NCI-H460 (cell line): ENCODE measurements around the gene DCK. TPM values are rescaled to one million over a fixed set of nuclear protein-coding genes. Genes with fewer than 3 reads are reported as not detected.
A peak's percentile ranks its signal among the peaks of the same experiment; 100 is the strongest.

Experiments
- DNase-seq: peaks from one replicate; pipeline ENCODE4 v3.0.0-alpha.2; 2016; ENCODE audit warnings: low read depth; ENCODE audit errors: extremely low read depth
- polyA plus RNA-seq: library from polyadenylated mRNA; depleted of rRNA; stranded (reverse); fragments of >200 nt; gene quantifications from 2 replicates; pipeline ENCODE4 v1.2.3, GENCODE V29; 2014; cell fraction: nucleus; rRNA removed
- total RNA-seq: library from RNA; depleted of rRNA; stranded (reverse); fragments of >200 nt; shearing (Covaris generic); gene quantifications from 2 replicates; pipeline ENCODE4 v1.2.3, GENCODE V29; 2014; rRNA removed

The DCK gene
- total RNA-seq = 27.8 and 34.4 TPM in 2 replicates
- 17.4 and 30.3 TPM in 2 replicates for polyA plus RNA-seq

DNA sequence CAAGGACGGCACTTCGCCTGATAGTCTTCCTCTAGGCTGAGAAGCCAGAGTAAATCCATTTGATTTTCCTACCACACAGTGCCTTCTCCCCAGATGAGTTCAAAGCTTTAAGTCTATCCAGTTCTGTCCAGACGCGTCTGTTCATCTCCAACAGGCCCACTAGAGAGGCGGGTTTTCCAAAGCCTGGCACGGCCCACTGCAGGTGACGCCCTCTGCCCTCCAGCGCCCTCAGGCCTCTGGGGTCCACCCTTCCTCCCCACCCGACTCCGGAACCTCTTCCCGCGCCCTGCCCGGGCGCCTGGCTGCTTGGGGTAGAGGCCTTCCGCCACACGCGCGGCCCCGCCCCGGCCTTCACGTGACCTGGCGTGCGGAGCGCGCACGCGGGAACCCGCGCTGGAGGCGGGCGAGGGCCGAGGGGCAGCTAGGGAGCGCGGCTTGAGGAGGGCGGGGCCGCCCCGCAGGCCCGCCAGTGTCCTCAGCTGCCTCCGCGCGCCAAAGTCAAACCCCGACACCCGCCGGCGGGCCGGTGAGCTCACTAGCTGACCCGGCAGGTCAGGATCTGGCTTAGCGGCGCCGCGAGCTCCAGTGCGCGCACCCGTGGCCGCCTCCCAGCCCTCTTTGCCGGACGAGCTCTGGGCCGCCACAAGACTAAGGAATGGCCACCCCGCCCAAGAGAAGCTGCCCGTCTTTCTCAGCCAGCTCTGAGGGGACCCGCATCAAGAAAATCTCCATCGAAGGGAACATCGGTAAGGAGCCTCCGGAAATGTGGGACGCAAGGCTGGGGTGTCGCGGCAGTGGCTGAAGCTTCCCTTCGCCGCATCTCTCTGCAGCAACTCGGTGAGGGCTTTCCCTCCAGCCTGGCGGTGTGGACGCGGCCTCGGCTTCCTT lies at the start of gene DCK:
Gene DCK (plus strand): TSS at position 469 of the 888 bp plus-strand sequence. CDS start 187 bp downstream, at position 656.
- peak; percentile 75 for DNase-seq

DNA sequence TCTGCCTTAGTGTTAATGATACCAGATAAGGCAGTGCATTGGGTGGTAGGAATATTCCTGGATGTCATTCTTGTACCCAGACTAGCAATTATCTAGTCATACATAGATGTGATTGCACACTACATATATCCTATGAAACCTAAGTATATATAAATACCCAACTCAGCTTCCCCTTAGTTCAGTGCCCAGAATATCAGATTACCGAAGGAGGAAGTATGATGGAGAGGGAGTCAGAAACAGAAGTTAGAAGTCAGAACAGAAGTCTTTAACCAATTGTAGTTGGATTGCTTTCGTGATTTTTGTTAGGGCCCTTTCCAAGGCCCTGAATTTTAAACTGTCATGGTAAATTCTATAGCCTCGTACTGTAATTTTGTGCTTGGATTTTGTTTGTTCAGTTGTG lies 48.4 kb upstream of the DCK start:
- no peak for DNase-seq

DNA sequence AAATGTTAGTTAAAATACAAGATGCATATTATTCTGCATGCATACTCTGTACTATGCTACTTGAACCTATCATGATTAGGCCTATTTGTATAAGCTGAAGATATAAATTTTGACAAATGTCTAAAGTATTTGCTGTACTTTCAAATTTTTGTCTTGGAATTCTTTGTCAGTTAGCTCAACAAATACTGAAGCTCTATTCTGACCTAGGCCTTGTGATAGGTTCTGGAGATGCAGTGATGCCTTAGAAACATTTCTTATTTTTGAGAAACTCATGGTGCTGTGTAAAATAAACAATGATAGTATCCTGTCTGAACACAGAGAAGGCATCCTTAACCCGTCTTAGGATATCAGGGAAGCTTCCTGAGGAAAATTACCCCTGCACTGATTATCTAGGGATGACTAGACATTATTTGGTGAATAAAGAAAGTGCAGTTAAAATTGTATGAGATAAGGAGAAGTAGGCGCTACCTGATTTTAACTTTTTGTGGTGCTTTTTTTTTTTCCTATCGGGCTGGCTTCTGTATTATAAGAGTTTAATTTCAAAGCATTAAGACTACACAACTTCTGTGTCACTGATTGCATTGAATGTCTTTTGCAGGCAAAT lies 47.9 kb upstream of the DCK start:
- DNase-seq = no peak

DNA sequence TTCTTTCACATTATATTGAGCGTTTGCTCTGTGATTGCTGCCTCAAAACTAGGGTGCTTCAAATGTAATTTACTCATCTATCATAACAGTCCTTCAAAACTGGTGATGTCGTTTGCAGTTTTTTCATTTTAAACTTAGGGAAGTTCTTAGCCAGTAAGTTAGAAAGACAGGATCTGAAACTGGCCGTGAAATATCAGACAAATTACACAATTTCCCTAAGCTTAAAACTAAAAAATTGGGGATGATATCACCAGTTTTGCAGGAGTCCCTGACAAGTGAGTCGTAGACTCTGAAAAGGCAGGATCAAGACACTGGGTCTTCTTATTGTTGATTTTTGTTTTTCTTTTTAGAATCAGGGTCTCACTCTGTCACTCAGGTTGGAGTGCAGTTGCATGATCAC lies 46.5 kb upstream of the DCK start:
- no peak for DNase-seq

DNA sequence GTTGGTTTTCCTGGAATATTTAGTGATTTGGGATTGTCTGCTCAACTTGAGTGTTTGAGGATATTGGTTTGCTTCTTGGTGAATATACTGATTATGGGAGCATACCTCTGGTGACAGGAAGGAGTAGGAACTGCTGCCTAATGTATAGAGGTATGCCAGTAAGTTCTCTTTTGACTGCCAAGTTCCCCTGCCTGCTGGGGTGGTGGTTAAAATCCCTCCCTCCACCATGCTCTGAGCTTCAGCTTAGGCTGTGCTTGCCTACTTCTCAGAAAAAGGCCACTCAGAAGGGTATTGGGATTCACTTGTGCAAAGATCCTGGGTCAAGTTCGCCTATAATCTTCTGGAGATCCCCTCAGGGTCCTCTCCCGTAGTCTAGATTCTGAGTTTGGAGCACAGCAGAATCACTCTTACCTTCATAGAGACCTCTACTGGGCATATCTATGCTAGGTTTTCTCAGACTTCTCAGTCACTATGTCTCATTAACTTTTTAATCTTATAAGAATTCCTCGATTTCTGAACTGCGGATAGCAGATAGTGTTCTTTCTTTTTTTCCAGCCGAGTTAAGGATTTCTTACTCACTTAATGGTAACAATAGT lies 44.7 kb upstream of the DCK start:
- DNase-seq = no peak

DNA sequence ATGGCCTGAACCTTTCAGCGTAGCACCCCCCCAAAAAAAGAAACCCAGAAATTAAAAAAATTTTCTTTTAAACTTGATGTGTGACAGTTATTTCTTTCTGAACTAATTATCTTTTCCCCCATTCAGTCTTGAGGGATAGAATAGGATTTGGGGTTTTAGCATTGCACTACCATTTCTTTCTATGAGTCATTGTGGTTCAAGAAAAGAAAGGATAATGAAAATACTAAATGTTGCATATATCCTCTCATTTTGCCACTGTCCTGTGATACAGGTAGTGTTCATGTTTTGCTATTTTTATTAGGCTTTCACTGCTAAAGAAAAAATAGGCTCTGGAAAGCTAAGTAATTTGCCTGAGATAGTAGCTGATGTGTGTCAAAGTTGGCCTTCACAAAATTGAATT lies 39.4 kb upstream of the DCK start:
- no peak for DNase-seq

DNA sequence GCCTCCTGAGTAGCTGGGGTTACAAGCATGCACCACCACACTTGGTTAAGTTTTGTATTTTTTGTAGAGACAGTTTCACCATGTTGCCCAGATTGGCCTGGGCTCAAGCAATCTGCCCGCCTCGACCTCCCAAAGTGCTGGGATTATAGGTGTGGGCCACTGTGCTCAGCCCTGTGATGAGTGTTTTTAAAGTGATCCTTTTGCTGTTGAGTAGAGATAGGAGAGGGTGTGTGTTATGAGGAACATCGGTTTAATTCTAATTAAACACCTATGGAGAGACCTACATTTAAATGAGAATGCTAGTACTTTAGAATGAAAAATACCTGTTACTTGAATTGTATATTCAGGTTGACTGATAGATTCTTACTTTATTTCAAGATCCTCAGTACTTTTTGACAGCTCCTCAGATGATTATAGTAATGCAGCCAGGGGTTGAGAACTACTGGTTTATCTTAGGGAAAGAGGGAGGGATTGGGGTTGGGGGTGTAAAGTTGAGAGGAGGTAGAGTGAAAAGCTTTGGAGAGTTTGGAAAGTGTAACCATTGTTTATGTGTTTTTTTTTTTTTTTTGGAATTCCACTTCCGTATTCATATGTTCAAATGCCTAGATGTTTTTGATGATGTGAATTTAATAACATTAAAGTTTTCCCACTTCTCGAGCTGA lies 36.8 kb upstream of the DCK start:
- DNase-seq = no peak

DNA sequence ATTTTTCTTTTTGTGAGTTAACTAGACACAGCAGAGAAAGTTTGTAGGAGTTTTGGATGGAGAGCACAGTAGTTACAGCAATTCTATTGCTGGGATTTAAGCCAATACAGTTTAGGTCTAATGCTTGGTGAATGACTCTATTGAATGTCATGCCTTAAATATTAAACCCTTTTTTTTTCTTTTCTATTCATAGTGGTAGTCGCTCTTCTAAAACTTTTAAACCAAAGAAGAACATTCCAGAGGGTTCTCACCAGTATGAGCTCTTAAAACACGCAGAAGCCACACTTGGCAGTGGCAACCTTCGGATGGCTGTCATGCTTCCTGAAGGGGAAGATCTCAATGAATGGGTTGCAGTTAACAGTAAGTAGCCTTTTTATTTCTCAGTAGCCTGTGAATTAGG lies 34.8 kb upstream of the DCK start:
- DNase-seq = no peak

DNA sequence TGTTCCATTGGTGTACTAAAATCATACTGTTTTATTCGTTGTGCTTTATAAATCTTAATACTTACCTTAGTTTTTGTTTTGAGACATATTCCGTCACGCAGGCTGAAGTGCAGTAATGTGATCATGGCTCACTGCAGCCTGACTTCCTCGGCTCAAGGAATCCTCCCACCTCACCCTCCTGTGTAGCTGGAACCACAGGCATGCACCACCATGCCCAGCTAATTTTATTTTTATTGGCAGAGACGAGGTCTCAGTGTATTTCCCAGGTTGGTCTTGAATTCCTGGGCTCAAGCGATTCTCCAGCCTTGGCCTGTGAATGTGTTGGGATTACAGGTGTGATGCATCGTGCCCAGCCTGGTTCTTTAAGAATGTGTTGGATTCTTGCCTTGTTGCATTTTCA lies 24.4 kb upstream of the DCK start:
- no peak for DNase-seq

DNA sequence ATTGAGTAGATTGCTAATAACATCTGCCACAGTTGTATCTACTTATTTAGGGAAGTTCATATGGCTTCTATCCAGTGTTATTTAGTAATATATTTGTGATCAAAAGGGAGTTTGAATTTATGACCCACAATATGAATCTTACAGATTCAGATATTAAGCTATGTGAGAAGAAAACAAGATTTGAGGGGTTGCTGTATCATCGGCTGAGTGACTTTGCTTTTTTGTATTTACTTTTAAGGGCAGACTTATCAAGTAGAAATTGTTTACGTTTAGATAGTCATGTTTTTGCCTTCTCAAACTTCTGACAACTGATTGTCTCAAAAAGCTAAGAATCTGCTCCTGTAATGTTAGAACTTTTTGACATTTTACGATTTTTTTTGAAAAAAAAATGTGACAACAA lies 17.2 kb upstream of the DCK start:
- no peak for DNase-seq

DNA sequence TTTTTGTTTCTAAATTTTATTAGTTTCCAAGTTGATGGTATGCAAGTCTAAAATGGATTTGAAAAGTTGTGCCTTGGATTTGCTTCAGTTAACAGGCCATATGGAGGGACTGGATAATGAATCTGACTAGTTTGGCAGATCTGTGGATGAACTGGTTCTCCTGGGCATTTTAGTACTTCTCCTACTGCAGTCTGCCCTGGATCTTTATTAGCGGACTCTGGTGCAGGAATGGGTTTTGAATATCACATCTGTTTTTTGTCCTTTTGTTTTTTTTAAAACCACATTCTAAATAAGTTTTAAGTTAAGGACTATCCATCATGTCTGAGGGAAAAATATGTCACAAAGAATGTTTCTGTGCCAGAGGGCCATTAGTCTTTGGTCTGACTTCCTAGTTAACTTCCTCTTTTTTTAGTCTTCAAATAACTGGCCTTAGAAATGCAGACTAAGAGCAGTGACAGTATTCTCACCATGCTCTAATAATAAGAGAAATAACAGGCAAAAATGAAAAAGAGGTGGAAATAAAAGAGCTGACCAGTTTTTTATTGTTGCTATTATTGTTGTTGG lies 13.9 kb upstream of the DCK start:
- no peak for DNase-seq

DNA sequence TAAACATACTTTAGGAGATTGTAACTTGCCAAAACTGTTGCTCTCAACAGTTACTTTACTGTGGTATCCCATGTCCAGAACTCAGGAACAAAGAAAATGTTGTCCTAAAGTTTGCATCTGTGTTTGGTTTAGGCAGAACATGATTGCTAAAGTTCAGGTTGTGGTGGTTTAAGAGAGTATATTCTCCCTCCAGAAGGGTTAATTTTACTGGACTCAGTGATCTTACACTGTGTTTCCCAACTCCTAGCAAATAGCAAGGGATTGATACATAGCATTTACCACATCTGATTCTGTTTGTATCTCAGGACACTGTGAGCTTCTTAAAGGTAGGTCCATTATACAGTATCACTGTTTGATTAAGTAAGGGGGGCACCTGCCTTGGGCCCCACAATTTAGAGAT lies 13.3 kb upstream of the DCK start:
- DNase-seq = no peak

DNA sequence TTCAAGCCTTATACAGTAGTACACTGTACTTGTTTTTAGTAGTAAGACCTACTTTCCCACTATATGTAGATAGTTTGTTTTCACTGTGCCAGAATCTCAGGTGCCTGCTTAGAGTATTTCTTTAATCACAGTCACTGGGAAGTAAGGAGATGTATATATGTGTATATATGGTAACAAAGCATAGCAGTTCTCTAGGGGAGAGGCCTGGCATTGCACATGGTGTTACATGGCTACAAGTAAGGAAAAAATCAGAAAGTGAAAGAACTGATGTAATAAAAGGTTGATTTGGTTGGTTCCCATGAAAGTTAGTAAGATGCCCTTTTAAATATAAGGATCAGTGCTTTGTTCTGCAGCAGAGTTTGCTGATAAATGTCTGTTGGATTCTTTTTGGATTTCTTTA lies 9.3 kb upstream of the DCK start:
- no peak for DNase-seq

DNA sequence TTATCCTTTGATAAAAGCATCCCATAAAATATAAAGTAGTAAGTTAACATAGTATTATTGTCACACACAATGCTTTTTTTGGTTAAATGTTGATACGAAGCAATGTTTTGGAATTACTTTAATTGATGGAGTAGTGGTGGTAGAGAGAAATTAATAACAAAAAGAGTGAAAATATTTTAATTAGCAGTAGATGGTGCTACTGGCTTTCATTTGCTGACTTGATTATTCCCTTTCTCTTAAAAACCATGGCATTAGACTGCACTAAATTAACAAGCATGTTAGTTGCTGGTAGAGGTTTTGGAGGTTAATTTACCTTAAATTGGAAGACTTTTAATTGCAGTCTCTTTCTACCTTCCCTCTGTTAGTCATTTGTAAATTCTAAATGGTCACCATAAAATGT lies 8.9 kb upstream of the DCK start:
- DNase-seq = no peak

DNA sequence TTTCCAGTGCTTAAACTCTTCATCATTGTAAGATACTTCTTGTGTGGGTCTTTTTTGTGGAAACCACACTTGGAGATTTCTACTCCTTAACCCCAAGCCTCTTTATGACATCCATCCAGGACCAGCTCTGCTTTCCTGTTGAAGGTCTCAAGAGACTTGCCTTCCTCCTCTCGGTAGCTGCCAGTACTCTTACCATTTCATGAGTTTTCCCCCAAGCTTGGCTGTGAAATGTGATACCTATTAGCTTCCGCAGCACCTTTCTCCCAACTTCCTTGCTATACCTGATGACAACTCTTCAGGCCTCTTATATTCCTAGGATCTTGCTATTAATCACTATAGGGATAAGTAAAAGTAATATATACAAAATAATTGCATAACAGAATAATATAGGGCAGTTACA lies 1.9 kb upstream of the DCK start:
- no peak for DNase-seq

DNA sequence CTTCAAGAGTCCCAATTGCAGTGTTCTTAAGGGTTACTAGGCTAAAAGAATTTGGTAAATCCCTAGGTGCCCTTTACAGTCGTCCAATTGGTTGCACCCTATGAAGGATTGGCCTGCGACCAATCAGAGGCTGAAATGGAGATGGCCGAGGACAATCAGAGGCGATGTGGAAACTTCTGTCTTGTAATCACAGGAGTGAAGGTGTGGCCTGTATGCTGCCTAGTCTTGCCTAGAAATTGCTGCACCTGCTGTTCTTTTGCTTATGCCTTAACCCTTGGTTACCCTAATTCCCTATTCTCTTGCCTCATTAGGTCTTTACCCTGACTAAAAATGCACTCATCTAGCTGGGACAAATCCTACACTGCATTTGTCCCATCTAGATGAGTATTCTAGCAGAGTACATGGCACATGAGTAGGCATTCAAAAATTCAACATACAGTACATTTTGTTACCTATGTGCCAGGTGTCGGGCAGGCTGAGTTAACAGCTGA lies 1.0 kb upstream of the DCK start:
- no peak for DNase-seq

DNA sequence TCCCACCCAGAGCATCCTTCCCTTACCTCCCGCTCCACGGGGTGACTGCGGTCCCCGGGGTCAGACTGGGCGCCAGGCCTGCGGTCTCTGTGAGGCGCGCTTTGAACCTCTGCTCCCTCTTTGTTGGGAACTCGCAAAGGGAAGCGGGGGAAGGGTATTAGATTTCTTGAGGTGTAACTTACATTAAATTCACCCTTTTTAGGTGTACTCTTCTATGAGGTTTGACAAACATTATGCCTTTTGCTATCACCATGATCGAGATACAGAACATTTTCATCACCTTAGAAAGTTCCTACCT lies 569 bp downstream of the DCK start:
- DNase-seq = no peak

DNA sequence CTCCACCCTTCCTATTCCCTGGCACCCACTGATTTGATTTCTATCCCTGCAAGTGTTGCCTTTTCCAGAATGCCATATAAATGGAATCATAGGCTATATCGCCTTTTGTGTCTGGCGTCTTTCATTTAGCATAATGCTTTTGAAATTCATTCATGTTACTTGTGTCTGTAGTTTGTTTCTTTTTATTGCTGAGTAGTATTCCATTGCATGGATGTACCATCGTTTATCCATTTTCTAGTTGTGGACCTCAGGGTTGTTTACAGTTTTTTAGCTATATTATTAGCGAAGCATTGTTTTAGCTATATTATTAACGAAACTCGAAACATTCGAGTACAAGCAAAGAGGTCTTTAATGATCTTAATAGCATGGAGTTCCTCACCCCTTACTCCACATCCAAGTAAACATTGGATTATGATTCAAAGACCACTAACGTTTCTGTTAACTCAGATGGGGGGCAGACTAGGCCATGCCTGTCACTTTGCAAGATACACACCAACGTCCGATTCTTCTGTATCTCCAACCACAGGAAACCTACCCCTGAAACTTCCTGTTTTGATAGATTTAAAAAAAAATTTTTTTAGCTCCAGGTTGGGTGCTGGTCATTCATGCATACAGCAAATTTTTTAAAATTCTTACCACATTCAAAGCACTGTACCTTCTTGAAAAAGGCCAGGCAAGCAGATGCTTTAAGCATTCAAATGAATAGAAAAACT lies 1.1 kb downstream of the DCK start:
- DNase-seq = no peak

DNA sequence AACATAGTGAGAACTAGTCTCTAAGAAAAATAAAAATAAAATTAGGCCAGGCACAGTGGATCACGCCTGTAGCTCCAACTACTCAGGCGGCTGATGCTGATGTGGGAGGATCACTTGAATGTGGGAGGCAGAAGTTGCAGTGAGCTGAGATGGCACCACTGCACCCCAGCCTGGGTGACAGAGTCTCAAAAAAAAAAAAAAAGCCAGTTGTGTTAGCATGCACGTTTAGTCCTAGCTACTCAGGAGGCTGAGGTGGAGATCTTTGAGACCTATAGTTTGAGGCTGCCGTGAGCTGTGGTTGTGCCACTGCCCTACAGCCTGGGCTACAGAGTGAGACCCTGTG lies 2.5 kb downstream of the DCK start:
- no peak for DNase-seq

DNA sequence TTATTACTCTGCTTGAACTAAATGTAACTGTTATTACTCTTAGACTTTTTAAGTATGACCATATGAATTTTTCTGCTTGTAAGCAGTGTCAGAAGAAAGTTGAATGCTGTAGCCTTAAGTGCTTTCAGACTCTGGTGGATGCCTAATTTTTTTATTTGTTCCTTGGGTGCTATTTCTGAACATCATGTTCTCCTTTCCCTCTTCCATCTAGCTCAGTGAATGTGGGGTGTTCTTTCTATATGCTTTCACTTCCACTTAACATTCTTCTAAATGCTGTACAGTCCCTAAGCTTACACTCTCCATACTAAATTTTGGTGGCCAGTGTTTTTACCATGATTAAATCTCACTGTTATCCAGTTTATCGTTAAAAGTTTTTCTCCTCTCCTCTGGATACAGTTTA lies 3.6 kb downstream of the DCK start:
- no peak for DNase-seq

DNA sequence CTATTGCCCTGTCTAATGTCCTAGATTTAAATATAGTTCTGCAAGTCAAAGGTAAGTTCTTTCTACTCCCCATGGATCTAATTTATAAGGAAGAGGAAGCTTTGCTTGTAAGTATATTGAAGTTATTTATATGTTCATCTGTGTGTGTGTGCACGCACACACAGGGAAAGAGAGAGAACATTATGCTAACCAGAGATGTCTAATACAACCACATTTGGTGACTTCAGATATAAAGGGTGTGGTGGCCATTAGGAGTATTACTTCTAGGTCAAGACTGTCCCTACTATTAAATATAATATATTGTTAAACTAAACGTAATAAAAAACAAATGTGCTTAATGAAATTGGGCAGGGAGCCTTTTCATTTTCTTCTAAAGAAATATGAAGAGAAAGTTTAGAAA lies 4.1 kb downstream of the DCK start:
- DNase-seq = no peak
